HG02943 (cell line): Measurements from ENCODE around the gene CCN5.

ENCODE experiments used
- ATAC-seq: cut with Tn5 transposase; IDR thresholded peaks from one replicate; pipeline ENCODE4 v1.9.1; 2021; ENCODE audit warnings: mild to moderate bottlenecking, low read depth, moderate library complexity; ENCODE audit not compliant: unreplicated experiment

Gene CCN5

GRCh38 chr20:44733341-44734069 is 18.3 kb downstream of the CCN5 start:
- no peak for ATAC-seq

GRCh38 chr20:44734938-44735337 is 19.8 kb downstream of the CCN5 start:
- no peak for ATAC-seq

GRCh38 chr20:44735816-44736169 is 20.6 kb downstream of the CCN5 start:
- ATAC-seq = no peak

GRCh38 chr20:44736170-44737021 is 21.2 kb downstream of the CCN5 start:
- ATAC-seq = no peak

GRCh38 chr20:44737116-44737515 is 21.9 kb downstream of the CCN5 start:
- no peak for ATAC-seq

- ATAC-seq = no peak
Measured at GRCh38 chr20:44738813-44739477, 23.8 kb downstream of the CCN5 start.

- no peak for ATAC-seq
Measured at GRCh38 chr20:44739942-44740341, 24.8 kb downstream of the CCN5 start.

GRCh38 chr20:44742304-44743079 is 27.3 kb downstream of the CCN5 start:
- no peak for ATAC-seq

GRCh38 chr20:44743080-44743701 is 28.0 kb downstream of the CCN5 start:
- ATAC-seq = no peak

- ATAC-seq = no peak
Measured at GRCh38 chr20:44743916-44744655, 28.9 kb downstream of the CCN5 start.

- ATAC-seq = no peak
Measured at GRCh38 chr20:44745122-44745597, 30.0 kb downstream of the CCN5 start.

- ATAC-seq = no peak
Measured at GRCh38 chr20:44745598-44746366, 30.6 kb downstream of the CCN5 start, which contains the start of gene KCNK15. TSS of gene KCNK15 (plus strand) at chr20:44745865. CDS start at chr20:44745911, 46 bp downstream.

GRCh38 chr20:44746367-44747165 is 31.4 kb downstream of the CCN5 start:
- ATAC-seq = no peak

- no peak for ATAC-seq
Measured at GRCh38 chr20:44747166-44748004, 32.2 kb downstream of the CCN5 start.

- ATAC-seq = no peak
Measured at GRCh38 chr20:44748005-44748370, 32.8 kb downstream of the CCN5 start.

- no peak for ATAC-seq
Measured at GRCh38 chr20:44750081-44750805, 35.1 kb downstream of the CCN5 start.
